BJ (cell line): Measurements from ENCODE around the gene KANTR. TPM values are rescaled to one million over a fixed set of nuclear protein-coding genes. Genes with fewer than 3 reads are reported as not detected.

Source experiments
- CTCF ChIA-PET: fragments of 350-600 bp; formaldehyde crosslinking; extraction: SDS; loops from one replicate; lab custom pipeline; 2021; ENCODE audit warnings: antibody characterized with exemption, inconsistent platforms; lab: Yijun Ruan, JAX
- POLR2A ChIA-PET: fragments of 300-600 bp; sonication (Branson Sonifier 250); formaldehyde crosslinking; extraction: SDS; loops from one replicate; lab custom pipeline; 2021; ENCODE audit warnings: antibody characterized with exemption; lab: Charles Lee
- DNase-seq: peaks from one replicate; pipeline ENCODE4 v3.0.0-alpha.2; 2011; ENCODE audit warnings: low read depth
- H3K27me3 ChIP-seq: 2 replicates; pipeline ENCODE4 v1.6.0; 2011; ENCODE audit warnings: low read length; ENCODE audit not compliant: control insufficient read depth, insufficient read depth
- H3K36me3 ChIP-seq: 2 replicates; pipeline ENCODE4 v1.5.1; 2011; ENCODE audit warnings: low read length; ENCODE audit not compliant: control insufficient read depth, insufficient read depth
- H3K4me3 ChIP-seq: 2 replicates; pipeline ENCODE4 v1.5.1; 2011; ENCODE audit warnings: low read depth, mild to moderate bottlenecking, control low read depth, low read length
- polyA plus RNA-seq: library from polyadenylated mRNA; depleted of rRNA; stranded (reverse); fragments of >200 nt; gene quantifications from 2 replicates; pipeline ENCODE4 v1.2.3, GENCODE V29; 2011
- TF ChIP-seq, protein P1 (sequence below): IDR thresholded peaks from 2 replicates; pipeline ENCODE4 v1.5.1; 2011; ENCODE audit warnings: low read depth, mild to moderate bottlenecking, control low read depth, inconsistent platforms, low read length, moderate library complexity; ENCODE audit not compliant: insufficient read depth

KANTR gene
- polyA plus RNA-seq, 1 experiment = 2.3 TPM

DNA sequence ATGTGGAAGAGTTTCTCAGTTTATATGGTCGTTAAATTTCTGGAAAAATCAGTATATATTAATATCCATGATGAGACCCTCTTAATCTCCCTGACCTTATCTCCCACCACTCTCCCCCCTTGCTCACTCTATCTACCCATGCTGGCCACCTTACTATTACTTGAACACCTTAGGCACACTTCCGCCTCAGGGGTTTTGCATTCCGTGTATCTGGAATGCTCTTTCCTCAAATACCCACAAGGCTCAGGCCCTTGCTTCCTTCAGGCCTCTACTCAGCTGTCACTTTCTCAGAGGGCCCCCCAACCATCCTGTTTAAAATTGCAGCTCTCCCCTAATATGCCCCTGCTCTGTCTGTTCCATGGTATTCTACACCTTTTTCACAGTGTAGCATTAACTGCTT is 1.9 kb downstream of the KANTR start:
- ChIA-PET POLR2A (no interaction called here), CTCF (no interaction called here)
- no peak for DNase-seq
- TF ChIP-seq, protein P1, sequence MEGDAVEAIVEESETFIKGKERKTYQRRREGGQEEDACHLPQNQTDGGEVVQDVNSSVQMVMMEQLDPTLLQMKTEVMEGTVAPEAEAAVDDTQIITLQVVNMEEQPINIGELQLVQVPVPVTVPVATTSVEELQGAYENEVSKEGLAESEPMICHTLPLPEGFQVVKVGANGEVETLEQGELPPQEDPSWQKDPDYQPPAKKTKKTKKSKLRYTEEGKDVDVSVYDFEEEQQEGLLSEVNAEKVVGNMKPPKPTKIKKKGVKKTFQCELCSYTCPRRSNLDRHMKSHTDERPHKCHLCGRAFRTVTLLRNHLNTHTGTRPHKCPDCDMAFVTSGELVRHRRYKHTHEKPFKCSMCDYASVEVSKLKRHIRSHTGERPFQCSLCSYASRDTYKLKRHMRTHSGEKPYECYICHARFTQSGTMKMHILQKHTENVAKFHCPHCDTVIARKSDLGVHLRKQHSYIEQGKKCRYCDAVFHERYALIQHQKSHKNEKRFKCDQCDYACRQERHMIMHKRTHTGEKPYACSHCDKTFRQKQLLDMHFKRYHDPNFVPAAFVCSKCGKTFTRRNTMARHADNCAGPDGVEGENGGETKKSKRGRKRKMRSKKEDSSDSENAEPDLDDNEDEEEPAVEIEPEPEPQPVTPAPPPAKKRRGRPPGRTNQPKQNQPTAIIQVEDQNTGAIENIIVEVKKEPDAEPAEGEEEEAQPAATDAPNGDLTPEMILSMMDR = no peak
- Histone ChIP-seq H3K4me3 (no peak overlapping the region), H3K27me3 (no peaks in the 10 kb centered on the region), H3K36me3 (no peaks in the 10 kb centered on the region)

DNA sequence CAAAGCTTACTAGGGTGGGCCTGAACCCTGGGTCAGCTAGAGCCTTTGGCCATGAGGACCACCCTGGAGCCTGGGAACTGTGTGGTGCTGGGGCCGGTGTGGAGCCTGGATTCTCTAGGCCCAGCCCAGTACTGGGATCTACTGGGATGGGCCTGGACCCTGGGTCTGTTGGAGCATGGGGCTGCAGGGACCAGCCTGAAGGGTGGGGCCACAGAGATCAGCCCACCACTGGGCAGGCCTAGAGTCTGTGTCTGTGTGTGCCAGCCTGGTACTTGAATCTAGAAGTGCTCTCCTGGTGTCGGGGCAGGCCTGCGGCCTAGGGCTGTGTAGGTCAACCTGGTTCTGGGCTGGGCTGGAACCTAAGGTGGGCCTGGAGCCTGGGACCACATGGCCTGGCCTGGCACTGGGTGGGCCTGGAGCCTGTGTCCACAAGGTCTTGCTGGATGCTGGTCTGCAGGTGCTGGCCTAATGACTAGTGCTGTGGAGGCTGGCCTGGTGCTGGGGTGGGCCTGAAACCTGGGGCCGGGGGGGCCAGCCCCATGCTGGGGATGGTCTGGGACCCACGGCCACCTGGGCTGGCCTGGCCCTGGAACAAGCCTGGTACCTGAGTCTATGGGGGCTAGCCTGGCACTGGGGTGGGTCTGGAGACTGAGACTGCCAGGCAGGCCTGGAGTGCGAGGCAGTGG is 21.1 kb downstream of the KANTR start:
- CTCF ChIA-PET = no interaction called here
- H3K27me3 ChIP-seq = no peaks in the 10 kb centered on the region
- POLR2A ChIA-PET = no interaction called here

DNA sequence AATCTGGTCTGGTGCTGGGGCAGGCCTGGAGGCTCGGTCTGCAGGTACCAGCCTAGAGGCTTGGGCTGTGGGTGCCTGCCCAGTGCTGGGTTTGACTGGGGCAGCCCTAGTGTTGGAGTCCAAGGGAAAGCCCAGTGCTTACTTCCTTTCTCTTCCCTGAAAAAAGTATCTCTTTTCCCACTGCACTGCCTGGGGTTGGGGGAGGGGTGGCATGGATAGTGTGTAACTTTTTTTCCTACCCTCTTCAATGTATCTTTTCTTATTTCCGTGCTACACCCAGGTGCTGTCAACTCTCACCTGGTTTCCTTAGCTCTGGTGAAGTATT is 21.6 kb downstream of the KANTR start:
- H3K36me3 ChIP-seq = no peaks in the 10 kb centered on the region
- no peak overlapping the region for H3K4me3 ChIP-seq
- CTCF ChIA-PET = no interaction called here
- POLR2A ChIA-PET = no interaction called here
- TF ChIP-seq, protein P1 = no peak
- no peak for DNase-seq
- H3K27me3 ChIP-seq = no peaks in the 10 kb centered on the region

More for the DNA sequence above, 21.1 kb downstream of the KANTR start:
- Histone ChIP-seq H3K4me3 (no peak overlapping the region), H3K36me3 (no peaks in the 10 kb centered on the region)
- TF ChIP-seq, protein P1 = no peak
- no peak for DNase-seq

DNA sequence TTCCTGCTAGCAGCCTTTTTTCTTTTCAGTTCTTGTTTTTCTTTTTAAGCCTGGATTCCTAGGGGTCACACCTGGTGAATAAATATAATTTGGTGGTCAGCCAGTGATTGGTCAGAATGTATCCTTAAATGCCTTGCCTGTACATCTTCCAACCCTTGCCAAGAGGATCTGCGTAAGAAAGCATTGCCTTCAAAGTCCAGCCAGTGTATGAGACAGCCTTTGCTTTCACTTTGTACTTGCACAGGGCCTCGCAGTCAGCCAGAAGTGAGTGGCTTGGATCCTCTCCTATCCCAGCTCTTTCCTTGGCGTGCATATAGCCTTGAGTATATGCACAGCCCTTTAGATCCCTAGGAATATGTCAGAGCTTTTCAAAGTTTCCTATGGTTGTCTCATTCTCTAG is 22.2 kb downstream of the KANTR start:
- CTCF ChIA-PET = no interaction called here
- TF ChIP-seq, protein P1 = no peak
- POLR2A ChIA-PET = no interaction called here
- H3K4me3 ChIP-seq = no peak overlapping the region
- no peaks in the 10 kb centered on the region for H3K36me3 ChIP-seq
- no peak for DNase-seq
- H3K27me3 ChIP-seq = no peaks in the 10 kb centered on the region

DNA sequence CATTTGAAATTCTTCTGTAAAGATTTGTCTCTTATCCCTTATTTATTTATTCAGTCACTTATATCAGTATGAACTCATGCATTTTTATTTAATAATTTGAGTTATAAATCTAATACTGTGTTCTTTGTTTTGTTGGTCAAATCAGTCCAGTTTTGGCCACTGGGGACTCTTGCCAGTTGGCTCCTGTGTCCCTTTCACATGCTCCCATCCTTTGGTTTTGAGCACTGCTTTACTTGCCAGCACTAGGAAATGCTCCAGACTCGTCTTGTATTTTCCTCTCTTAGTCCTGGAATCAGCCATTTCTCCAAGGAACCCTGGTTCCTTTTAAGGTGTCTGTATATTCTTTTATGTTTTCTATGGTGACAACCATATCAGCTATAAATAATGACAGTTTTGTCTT is 28.1 kb downstream of the KANTR start:
- TF ChIP-seq, protein P1 = no peak
- no peak for DNase-seq
- ChIA-PET POLR2A (no interaction called here), CTCF (no interaction called here)
- H3K36me3 ChIP-seq = no peaks in the 10 kb centered on the region
- H3K27me3 ChIP-seq = no peaks in the 10 kb centered on the region
- H3K4me3 ChIP-seq = no peak overlapping the region
